ENCODE data around the gene TIFAB.
A peak's percentile ranks its signal among the peaks of the same experiment; 100 is the strongest.

The TIFAB gene

DNA sequence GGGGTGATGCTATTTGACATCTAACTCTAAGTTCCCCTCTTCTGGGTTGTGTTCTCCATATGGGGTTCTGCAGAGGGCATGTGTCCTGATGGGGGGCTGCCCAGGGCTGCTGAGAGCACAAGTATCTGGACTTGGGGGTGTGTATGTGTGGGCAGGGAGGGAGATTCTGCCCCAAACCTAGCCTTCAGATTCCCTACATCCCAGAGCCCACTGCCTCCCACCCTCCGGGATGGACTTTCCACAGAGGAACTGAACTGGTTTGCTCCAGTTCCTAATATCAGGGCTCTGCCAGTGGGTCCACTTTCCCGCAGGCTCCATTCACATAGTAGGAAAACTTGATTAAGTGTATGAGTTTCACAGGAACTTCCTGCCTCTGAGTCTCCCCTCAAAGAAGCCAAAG is 16.4 kb upstream of the TIFAB start:
- Histone ChIP-seq H3K4me1 (ENCODE audit: control insufficient read depth in 2 of 2, insufficient read depth in 2 of 2, low read length in 2 of 2) (peaks cover 3 to 7% of the 10 kb centered on the region in 2 donors), H3K27me3 (ENCODE audit: control insufficient read depth in 2 of 2, insufficient read depth in 2 of 2, low read length in 2 of 2) (peaks cover 7 to 21% of the 10 kb centered on the region in 2 donors), H3K27ac (ENCODE audit: low read depth in 2 of 2, low read length in 2 of 2) (no peak overlapping the region), H3K4me3 (ENCODE audit: low read length in 2 of 2) (no peak overlapping the region), H3K36me3 (ENCODE audit: control insufficient read depth in 2 of 2, insufficient read depth in 2 of 2, low read length in 2 of 2) (no peaks in the 10 kb centered on the region), H3K9ac (ENCODE audit: low read depth in 1 of 2, low read length in 2 of 2) (no peak overlapping the region), H3K9me3 (ENCODE audit: control insufficient read depth in 2 of 2, low read length in 2 of 2) (no peaks in the 10 kb centered on the region)

DNA sequence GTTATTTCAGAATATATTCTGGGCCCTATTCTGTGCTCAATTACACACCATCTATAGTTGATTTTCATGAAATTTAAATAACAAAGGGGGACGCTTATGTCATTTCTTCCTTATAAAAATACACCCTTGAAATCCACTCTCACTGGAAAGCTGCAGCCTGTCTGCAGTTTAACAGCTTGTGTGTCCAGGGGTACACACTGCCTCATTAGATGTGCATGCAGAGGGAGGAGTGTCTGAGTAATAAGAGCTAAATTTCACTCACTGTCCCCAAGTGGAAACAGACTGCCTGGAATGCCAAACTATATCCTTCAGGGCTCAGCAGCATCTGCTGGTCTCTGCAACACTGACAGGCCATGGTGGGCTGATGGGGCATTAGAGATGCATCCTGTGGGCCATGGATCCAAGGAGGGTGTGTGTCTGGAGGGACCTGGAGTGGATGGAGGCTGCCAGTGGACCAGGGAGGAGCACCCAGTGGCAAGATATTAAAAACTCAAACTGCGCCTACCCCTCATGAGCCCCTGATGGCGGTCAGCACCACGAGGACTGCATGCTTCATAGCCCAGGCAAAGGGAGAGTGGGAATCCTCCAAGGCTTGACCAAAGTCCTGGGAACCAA is 15.8 kb upstream of the TIFAB start:
- Histone ChIP-seq H3K4me3 (ENCODE audit: low read length in 2 of 2) (no peak overlapping the region), H3K27me3 (ENCODE audit: control insufficient read depth in 2 of 2, insufficient read depth in 2 of 2, low read length in 2 of 2) (peaks cover 7 to 21% of the 10 kb centered on the region in 2 donors), H3K9me3 (ENCODE audit: control insufficient read depth in 2 of 2, low read length in 2 of 2) (no peaks in the 10 kb centered on the region), H3K4me1 (ENCODE audit: control insufficient read depth in 2 of 2, insufficient read depth in 2 of 2, low read length in 2 of 2) (peaks cover 3 to 7% of the 10 kb centered on the region in 2 donors), H3K27ac (ENCODE audit: low read depth in 2 of 2, low read length in 2 of 2) (no peak overlapping the region), H3K9ac (ENCODE audit: low read depth in 1 of 2, low read length in 2 of 2) (no peak overlapping the region), H3K36me3 (ENCODE audit: control insufficient read depth in 2 of 2, insufficient read depth in 2 of 2, low read length in 2 of 2) (no peaks in the 10 kb centered on the region)

DNA sequence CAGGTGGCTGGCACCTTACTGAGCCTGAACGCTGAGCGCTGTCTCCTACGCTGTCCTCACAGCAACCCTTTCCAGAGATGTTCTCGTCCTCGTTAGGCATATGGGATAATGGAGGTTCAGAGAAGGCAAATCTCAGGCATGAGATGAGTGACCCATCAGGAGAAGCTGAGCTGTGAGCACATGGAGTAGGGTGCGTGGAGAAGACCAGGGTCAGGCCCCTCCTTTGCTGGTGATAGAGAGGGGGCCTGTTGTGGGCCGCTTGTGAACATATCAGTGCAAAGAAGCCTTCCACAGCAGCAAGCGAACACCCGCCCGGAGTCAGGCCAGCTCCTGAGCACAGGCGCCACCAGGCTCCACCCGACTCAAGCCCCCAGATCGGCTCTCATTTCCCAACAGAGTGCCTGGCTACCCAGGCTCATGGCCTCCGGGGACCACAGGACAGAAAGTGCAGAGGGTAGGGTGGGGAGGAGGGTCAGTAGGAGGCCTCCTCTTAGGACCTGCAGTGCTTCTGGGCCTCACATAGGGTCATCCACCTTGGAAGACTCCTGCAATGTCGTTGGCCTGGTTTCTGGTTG is 15.0 kb upstream of the TIFAB start:
- Histone ChIP-seq H3K27me3 (ENCODE audit: control insufficient read depth in 2 of 2, insufficient read depth in 2 of 2, low read length in 2 of 2) (peaks cover 7 to 21% of the 10 kb centered on the region in 2 donors), H3K9me3 (ENCODE audit: control insufficient read depth in 2 of 2, low read length in 2 of 2) (no peaks in the 10 kb centered on the region), H3K4me3 (ENCODE audit: low read length in 2 of 2) (no peak overlapping the region), H3K36me3 (ENCODE audit: control insufficient read depth in 2 of 2, insufficient read depth in 2 of 2, low read length in 2 of 2) (no peaks in the 10 kb centered on the region), H3K27ac (ENCODE audit: low read depth in 2 of 2, low read length in 2 of 2) (no peak overlapping the region), H3K4me1 (ENCODE audit: control insufficient read depth in 2 of 2, insufficient read depth in 2 of 2, low read length in 2 of 2) (peaks cover 3 to 7% of the 10 kb centered on the region in 2 donors), H3K9ac (ENCODE audit: low read depth in 1 of 2, low read length in 2 of 2) (no peak overlapping the region)

DNA sequence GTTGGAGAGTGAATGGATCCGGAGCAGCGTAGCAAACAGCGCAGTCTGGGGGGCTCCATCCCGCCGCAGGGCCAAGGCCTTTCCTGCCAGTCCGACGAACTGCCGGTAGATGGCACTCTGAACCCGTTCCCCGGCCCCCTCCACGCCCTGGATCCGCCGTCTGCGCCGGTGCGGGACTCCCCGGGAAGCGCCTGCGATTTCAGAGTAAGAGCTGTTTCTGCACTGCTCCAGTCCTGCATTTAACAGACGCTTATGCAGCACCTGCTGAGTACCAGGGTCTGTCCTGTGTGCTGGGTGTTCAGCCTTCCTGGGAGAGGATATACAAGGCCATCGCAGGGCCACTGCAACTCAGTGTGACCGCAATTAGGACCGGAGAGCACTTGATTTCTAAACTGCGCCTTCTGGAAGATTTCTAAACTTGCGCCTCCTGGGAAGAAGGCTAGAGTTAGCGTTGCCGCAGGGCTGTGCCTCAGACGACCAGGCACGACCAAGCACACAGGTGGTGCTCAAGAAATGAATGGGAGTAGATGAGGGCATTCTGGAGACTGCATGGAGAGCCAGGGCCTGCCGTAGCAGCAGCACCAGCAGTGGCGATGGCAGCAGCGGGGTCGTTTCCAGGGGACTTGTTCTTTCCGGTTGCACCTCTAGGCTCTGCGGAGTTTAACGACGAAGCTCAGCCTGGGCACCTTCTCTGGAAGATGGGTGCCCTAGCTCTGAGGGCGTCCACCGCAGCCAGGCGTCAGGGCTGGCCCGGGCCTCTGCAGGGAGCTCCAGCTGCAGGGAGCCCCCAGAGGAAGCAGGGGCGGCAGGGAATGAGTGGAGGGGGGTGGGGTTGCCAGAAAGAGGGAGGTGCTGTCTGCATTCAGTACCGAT is 14.3 kb upstream of the TIFAB start:
- H3K4me3 ChIP-seq (ENCODE audit: low read length in 2 of 2), result peak overlapping the region in 1 of 2 donors; percentile 64

DNA sequence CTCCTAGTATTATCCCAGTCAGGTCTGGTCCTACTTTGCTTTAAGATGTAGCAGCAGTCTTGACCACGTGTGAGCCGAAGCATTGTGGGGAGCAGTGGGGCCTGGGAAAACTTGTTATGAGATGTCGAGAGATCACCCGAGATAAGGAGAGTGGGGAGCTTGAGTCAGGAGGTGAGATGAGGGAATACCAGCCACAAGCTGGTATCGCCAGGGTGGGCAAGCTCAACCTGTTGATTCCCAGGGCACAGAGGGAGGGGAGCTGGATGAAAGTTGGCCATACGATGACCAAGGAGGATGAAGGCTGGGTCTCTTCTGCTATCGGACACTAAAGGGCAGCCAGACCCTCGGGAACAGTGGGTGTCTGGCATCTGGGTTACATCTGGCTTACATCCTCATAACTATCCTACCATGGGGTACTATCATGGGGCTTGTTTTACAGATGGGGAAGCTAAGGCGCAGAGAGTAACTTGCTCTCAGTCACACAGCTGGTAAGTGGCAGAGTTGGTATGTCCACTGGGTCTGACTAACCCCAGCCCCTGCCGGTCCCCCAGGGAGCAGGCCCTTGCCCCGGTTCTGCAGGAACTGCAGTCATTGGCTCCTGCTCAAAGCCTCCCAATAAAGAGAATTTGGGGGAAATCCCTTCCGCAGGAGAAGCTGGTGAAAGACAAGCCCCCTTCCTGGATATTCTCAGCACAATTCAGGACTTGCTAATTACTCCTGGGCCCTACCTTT is 13.4 kb upstream of the TIFAB start:
- Histone ChIP-seq H3K4me1 (ENCODE audit: control insufficient read depth in 2 of 2, insufficient read depth in 2 of 2, low read length in 2 of 2) (peaks cover 3 to 7% of the 10 kb centered on the region in 2 donors), H3K36me3 (ENCODE audit: control insufficient read depth in 2 of 2, insufficient read depth in 2 of 2, low read length in 2 of 2) (no peaks in the 10 kb centered on the region), H3K9me3 (ENCODE audit: control insufficient read depth in 2 of 2, low read length in 2 of 2) (no peaks in the 10 kb centered on the region), H3K27me3 (ENCODE audit: control insufficient read depth in 2 of 2, insufficient read depth in 2 of 2, low read length in 2 of 2) (peaks cover 7 to 18% of the 10 kb centered on the region in 2 donors), H3K9ac (ENCODE audit: low read depth in 1 of 2, low read length in 2 of 2) (no peak overlapping the region), H3K4me3 (ENCODE audit: low read length in 2 of 2) (no peak overlapping the region), H3K27ac (ENCODE audit: low read depth in 2 of 2, low read length in 2 of 2) (no peak overlapping the region)

More for the DNA sequence above, 14.3 kb upstream of the TIFAB start:
- H3K27ac ChIP-seq (ENCODE audit: low read depth in 2 of 2, low read length in 2 of 2), result no peak overlapping the region
- H3K27me3 ChIP-seq (ENCODE audit: control insufficient read depth in 2 of 2, insufficient read depth in 2 of 2, low read length in 2 of 2), result peaks cover 7 to 18% of the 10 kb centered on the region in 2 donors
- H3K36me3 ChIP-seq (ENCODE audit: control insufficient read depth in 2 of 2, insufficient read depth in 2 of 2, low read length in 2 of 2), result no peaks in the 10 kb centered on the region
- peaks cover 3 to 7% of the 10 kb centered on the region in 2 donors for H3K4me1 ChIP-seq (ENCODE audit: control insufficient read depth in 2 of 2, insufficient read depth in 2 of 2, low read length in 2 of 2)
- H3K9ac ChIP-seq (ENCODE audit: low read depth in 1 of 2, low read length in 2 of 2), result peak overlapping the region in 1 of 2 donors; percentile 17
- H3K9me3 ChIP-seq (ENCODE audit: control insufficient read depth in 2 of 2, low read length in 2 of 2), result no peaks in the 10 kb centered on the region

DNA sequence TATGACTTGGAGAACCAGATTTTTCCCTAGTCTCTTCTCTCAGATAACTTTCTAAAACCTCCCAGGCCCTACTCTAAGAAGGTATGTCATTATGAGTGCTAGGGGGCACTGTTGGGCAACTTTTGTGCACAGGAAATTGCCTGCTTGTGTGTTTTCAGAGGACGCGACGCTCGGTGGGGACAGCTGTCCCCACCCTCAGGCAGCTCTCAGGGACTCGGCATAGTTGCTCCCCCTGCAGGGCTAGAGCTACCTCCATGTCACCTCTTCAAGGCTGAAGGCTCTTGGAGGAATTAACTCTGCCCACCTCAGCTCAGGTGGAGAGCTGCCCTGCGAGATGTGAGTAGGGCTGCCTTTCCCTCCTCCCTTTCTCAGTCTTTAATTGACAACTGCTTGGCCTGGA is 10.2 kb upstream of the TIFAB start:
- H3K4me1 ChIP-seq (ENCODE audit: control insufficient read depth in 2 of 2, insufficient read depth in 2 of 2, low read length in 2 of 2), result peaks cover 9 to 11% of the 10 kb centered on the region in 2 donors
- no peak overlapping the region for H3K4me3 ChIP-seq (ENCODE audit: low read length in 2 of 2)
- no peaks in the 10 kb centered on the region for H3K9me3 ChIP-seq (ENCODE audit: control insufficient read depth in 2 of 2, low read length in 2 of 2)
- H3K36me3 ChIP-seq (ENCODE audit: control insufficient read depth in 2 of 2, insufficient read depth in 2 of 2, low read length in 2 of 2), result no peaks in the 10 kb centered on the region
- H3K27me3 ChIP-seq (ENCODE audit: control insufficient read depth in 2 of 2, insufficient read depth in 2 of 2, low read length in 2 of 2), result peaks cover 7 to 14% of the 10 kb centered on the region in 2 donors
- H3K9ac ChIP-seq (ENCODE audit: low read depth in 1 of 2, low read length in 2 of 2), result no peak overlapping the region
- no peak overlapping the region for H3K27ac ChIP-seq (ENCODE audit: low read depth in 2 of 2, low read length in 2 of 2)

DNA sequence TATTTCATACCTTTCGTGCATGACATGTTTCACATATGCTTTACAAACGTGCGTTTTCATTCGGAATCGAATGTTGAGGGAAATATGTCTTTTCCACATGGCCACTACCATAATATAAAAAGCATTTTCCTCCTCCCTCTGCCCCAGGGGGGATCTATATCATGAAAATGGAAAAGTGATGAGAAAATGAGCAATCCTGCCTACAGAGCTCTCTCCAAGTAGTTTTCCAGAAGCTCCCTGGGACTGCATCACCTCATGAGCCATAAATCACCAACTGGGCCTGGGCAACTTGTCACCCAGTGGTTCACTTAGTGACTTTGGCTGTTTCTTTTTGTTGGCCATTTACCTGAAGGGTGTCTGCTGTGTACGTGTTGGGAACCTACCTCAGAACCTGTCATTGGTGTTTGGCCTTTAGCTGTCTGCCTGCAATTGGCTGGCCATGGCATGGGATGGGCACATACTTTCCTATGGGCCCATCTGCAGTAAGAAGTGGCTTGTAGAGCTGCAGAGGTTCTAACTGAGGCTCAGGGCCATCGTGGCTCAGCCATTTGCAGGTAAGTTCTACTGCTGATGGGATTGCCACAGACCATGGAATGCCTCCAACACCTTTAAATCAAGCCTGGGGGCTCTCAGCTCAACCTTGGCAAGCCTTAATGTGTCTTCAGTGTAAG is 9.5 kb upstream of the TIFAB start:
- Histone ChIP-seq H3K27ac (ENCODE audit: low read depth in 2 of 2, low read length in 2 of 2) (no peak overlapping the region), H3K9me3 (ENCODE audit: control insufficient read depth in 2 of 2, low read length in 2 of 2) (no peaks in the 10 kb centered on the region), H3K4me1 (ENCODE audit: control insufficient read depth in 2 of 2, insufficient read depth in 2 of 2, low read length in 2 of 2) (peaks cover 8 to 11% of the 10 kb centered on the region in 2 donors), H3K27me3 (ENCODE audit: control insufficient read depth in 2 of 2, insufficient read depth in 2 of 2, low read length in 2 of 2) (peaks cover 7 to 9% of the 10 kb centered on the region in 2 donors), H3K9ac (ENCODE audit: low read depth in 1 of 2, low read length in 2 of 2) (no peak overlapping the region), H3K36me3 (ENCODE audit: control insufficient read depth in 2 of 2, insufficient read depth in 2 of 2, low read length in 2 of 2) (no peaks in the 10 kb centered on the region), H3K4me3 (ENCODE audit: low read length in 2 of 2) (no peak overlapping the region)

DNA sequence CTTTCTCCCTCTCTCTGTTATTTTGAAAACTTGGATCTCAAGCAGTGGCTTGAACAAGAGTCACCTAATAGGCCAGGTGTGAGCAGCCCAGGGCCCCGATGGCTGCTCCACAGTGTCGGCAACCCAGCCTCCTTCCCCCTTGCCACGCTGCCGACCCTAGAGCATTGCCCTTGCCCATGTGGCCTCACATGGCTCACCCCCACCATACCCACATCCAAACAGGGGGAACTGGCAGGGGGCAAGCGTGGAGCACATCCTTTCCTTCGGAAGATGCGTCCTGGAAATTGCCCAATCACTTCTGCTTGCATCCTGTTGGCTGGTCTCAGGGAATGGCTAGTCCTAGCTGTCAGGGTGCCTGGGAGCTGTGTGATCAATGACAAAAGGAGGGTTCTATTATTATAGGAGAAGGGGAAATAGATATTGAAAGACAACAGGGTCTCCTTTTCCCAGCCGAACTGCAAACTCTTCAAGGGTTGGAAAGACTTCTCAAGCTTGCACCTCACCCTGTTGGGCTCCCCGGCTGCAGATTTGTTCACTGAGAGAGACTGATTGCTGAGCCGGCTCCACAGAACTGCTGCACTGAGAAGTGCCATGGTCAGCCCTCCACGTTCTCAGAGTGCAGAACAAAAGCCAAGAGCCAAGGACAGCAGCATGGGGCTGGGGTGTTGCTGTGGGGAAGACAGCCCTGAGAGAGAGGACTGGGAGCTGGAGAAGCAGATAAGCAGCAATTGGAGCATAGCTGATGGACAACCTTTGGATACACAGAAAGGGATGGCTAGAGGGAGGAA is 8.3 kb upstream of the TIFAB start:
- Histone ChIP-seq H3K36me3 (ENCODE audit: control insufficient read depth in 2 of 2, insufficient read depth in 2 of 2, low read length in 2 of 2) (no peaks in the 10 kb centered on the region), H3K9me3 (ENCODE audit: control insufficient read depth in 2 of 2, low read length in 2 of 2) (no peaks in the 10 kb centered on the region), H3K4me3 (ENCODE audit: low read length in 2 of 2) (no peak overlapping the region), H3K4me1 (ENCODE audit: control insufficient read depth in 2 of 2, insufficient read depth in 2 of 2, low read length in 2 of 2) (peaks cover 2 to 8% of the 10 kb centered on the region in 2 donors), H3K27me3 (ENCODE audit: control insufficient read depth in 2 of 2, insufficient read depth in 2 of 2, low read length in 2 of 2) (peaks cover 4 to 5% of the 10 kb centered on the region in 2 donors), H3K9ac (ENCODE audit: low read depth in 1 of 2, low read length in 2 of 2) (no peak overlapping the region), H3K27ac (ENCODE audit: low read depth in 2 of 2, low read length in 2 of 2) (no peak overlapping the region)

DNA sequence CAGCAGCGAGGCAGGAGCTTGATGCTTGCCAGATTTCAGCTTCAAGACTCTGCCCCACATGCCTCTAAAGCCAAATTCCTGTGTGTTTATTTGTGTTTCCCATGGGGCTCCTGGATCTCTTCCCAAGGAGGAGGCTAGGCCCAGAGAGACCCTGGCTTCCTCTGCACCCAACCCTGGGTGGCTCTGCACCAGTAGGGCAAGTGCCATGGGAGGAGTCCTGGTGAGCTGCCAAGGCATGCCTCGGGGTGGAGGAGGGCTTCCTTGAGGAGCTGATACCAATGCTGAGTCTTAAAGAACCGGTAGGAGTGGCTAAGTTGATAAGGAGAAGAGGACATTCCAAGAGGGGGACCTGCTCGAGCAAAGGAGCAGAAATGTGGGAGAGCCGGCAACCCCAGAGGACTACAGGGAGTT is 6.8 kb upstream of the TIFAB start:
- Histone ChIP-seq H3K4me1 (ENCODE audit: control insufficient read depth in 2 of 2, insufficient read depth in 2 of 2, low read length in 2 of 2) (peaks cover 2 to 8% of the 10 kb centered on the region in 2 donors), H3K9ac (ENCODE audit: low read depth in 1 of 2, low read length in 2 of 2) (no peak overlapping the region), H3K27ac (ENCODE audit: low read depth in 2 of 2, low read length in 2 of 2) (no peak overlapping the region), H3K9me3 (ENCODE audit: control insufficient read depth in 2 of 2, low read length in 2 of 2) (no peaks in the 10 kb centered on the region), H3K4me3 (ENCODE audit: low read length in 2 of 2) (no peak overlapping the region), H3K36me3 (ENCODE audit: control insufficient read depth in 2 of 2, insufficient read depth in 2 of 2, low read length in 2 of 2) (no peaks in the 10 kb centered on the region), H3K27me3 (ENCODE audit: control insufficient read depth in 2 of 2, insufficient read depth in 2 of 2, low read length in 2 of 2) (no peaks in the 10 kb centered on the region)
